Body of pancreas (tissue), 4 donors: ENCODE results near the gene BCL2L2. TPM values are rescaled to one million over a fixed set of nuclear protein-coding genes. Genes with fewer than 3 reads are reported as not detected.

Source experiments
- ATAC-seq: fragments of 150-250 bp; one replicate; pipeline ENCODE4 v1.9.1; 2016
- DNase-seq, 4 donors: peaks; one replicate each; pipeline ENCODE4 v3.0.0-alpha.2; 2019
- H3K27ac ChIP-seq, 4 donors: fragments of 200-600 bp; sonication (generic); 1 replicate in 3 of 4; 2 replicates in 1 of 4; pipeline versions ENCODE4 v1.5.1 to v1.6.1; 2016 to 2019; ENCODE audit warnings: mild to moderate bottlenecking in 1 of 4, mixed read lengths in 1 of 4, moderate library complexity in 1 of 4
- H3K27me3 ChIP-seq, 2 donors: fragments of 200-600 bp; sonication (generic); one replicate each; pipeline ENCODE4 v1.6.0; 2016; ENCODE audit warnings: mild to moderate bottlenecking in 1 of 2
- H3K36me3 ChIP-seq, 2 donors: fragments of 200-600 bp; sonication (generic); replicated peaks in 1 of 2; 2 replicates each; pipeline ENCODE4 v1.5.1; 2016; ENCODE audit warnings: low read depth in 2 of 2; ENCODE audit not compliant: insufficient read depth in 1 of 2
- H3K4me1 ChIP-seq: fragments of 200-600 bp; sonication (generic); one replicate; pipeline ENCODE4 v1.6.0; 2016
- H3K4me3 ChIP-seq, 2 donors: fragments of 200-600 bp; sonication (generic); 1 replicate in 1 of 2; 2 replicates in 1 of 2; pipeline ENCODE4 v1.5.1; 2016 to 2019
- H3K9me3 ChIP-seq, 3 donors: fragments of 200-600 bp; sonication (generic); 1 replicate in 2 of 3; 2 replicates in 1 of 3; pipeline ENCODE4 v1.5.1; 2016
- POLR2A ChIP-seq, 3 donors: fragments of 450-650 bp; IDR thresholded peaks; one replicate each; pipeline ENCODE4 v1.6.1; 2016; ENCODE audit warnings: antibody characterized with exemption in 3 of 3, mild to moderate bottlenecking in 2 of 3
- WGBS, 2 donors: methylation state at CpG; one replicate each; pipeline ENCODE4 v1.1.5; 2017; 5-methylcytosine and 5-hydroxymethylcytosine counted together
- intact Hi-C: fragments of 100-400 bp; cut with DNase I; formaldehyde crosslinking; loops from one replicate; pipeline ENCODE4 v1.15.1; 2023
- total RNA-seq, 2 donors: library from RNA; depleted of rRNA; stranded (reverse); fragments of >200 nt; gene quantifications; one replicate each; pipeline ENCODE4 v1.1.0, GENCODE V29; 2016
- TF ChIP-seq, protein P1 (sequence below), 7 experiments: fragments of 450-650 bp in 4 of 7; fragments of 200-600 bp in 3 of 7; sonication (generic) in 3 of 7; IDR thresholded peaks; one replicate each; pipeline ENCODE4 v1.5.1; 2016 to 2019; ENCODE audit warnings: antibody characterized with exemption in 7 of 7

BCL2L2 gene
- total RNA-seq, 2 donors from 2014 or later: 25.4 to 73.2 TPM

DNA sequence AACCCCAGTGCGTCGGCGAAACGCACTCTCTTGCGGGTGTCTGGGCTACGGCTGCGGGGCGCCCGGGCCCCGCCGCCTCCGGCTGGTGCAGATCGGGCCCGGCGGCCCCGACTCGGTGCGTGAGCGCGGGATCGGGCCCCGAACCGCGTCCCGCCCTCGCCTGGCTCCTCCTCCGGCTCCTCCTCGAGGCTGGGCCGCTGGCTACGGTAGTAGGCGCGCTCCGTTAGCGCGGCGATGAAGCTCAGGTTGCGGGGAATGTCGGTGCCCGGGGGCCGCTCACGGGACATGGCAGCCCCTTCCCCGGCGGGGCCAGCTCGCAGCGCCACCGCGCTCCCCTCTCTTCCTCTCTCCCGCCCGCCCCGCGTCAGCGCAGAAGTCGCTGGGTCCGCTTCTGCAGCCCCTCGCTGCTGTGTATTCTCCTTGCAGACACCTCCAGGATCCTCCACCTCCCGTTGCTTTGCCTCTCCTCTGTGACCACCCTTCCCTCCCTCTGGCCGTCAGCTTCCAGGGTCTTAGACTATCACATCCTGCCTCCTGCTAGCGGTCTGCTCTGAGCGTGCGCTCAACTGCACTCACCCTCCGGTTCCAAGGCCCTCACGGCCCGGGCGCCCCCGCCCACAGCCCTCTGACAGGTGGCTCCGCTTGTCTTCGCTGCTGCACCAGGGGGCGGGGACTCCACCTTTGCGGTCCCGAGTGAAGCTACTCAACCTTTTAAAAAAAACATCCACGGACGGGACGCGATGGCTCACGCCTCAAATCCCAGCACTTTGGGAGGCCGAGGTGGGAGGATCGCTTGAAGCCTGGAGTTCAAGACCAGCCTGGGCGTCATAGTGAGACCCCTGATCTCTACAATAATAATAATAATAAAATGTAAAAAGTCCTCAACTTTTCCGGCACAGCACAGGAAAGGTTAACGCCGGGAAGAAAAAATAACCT, 4.1 kb upstream of the BCL2L2 start, which contains the start of gene PPP1R3E:
TSS of gene PPP1R3E (minus strand) at position 570 of the 936 bp plus-strand sequence. CDS start at position 287, 283 bp downstream.
- H3K4me3 ChIP-seq: peak within 1 kb of the TSS; percentile 3 to 47
- peaks cover 39% of the 10 kb centered on the region for H3K4me1 ChIP-seq
- peak; percentile 70 to 77 (median 76) for DNase-seq
- no peaks in the 10 kb centered on the region for H3K36me3 ChIP-seq
- peak within 1 kb of the TSS; percentile 94 to 99 (median 98) for H3K27ac ChIP-seq
- TF ChIP-seq, protein P1, sequence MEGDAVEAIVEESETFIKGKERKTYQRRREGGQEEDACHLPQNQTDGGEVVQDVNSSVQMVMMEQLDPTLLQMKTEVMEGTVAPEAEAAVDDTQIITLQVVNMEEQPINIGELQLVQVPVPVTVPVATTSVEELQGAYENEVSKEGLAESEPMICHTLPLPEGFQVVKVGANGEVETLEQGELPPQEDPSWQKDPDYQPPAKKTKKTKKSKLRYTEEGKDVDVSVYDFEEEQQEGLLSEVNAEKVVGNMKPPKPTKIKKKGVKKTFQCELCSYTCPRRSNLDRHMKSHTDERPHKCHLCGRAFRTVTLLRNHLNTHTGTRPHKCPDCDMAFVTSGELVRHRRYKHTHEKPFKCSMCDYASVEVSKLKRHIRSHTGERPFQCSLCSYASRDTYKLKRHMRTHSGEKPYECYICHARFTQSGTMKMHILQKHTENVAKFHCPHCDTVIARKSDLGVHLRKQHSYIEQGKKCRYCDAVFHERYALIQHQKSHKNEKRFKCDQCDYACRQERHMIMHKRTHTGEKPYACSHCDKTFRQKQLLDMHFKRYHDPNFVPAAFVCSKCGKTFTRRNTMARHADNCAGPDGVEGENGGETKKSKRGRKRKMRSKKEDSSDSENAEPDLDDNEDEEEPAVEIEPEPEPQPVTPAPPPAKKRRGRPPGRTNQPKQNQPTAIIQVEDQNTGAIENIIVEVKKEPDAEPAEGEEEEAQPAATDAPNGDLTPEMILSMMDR (IDR thresholded peaks at IDR 0.05): no peak
- TF ChIP-seq POLR2A (IDR thresholded peaks at IDR 0.05): peak; percentile 4 to 65 (median 6)
- no peaks in the 10 kb centered on the region for H3K27me3 ChIP-seq
- intact Hi-C loops: no loop called here
- no peaks in the 10 kb centered on the region for H3K9me3 ChIP-seq
- 1 to 3% methylated on average over 31 to 81 of the region's 81 CpGs for WGBS, 2 donors
- peak; percentile 35 for ATAC-seq

DNA sequence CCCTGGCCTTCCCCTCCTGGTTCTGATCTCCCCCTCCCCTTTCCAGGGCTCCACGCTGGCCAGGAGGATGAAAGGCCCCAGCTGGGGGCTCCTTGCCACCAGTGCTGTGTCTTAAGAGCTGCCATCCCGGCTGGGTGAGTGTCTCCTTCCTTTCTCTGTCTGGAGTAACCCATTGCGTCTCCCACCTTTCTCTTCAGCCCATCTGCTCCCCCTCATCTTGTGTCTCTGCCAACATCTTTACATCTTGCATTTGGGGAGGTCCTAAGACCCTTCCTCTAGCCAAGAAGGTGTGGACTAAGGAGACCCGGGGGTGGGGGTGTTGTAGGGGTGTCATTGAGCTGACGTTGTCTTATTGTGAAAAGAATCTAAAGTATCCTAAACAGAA, 505 bp downstream of the BCL2L2 start:
- H3K4me3 ChIP-seq: peak overlapping the region; percentile 64 to 85
- DNase-seq: no peak
- intact Hi-C loops: no loop called here
- no peak for ATAC-seq
- TF ChIP-seq, protein P1 (IDR thresholded peaks at IDR 0.05): no peak
- TF ChIP-seq POLR2A (IDR thresholded peaks at IDR 0.05): no peak
- no peaks in the 10 kb centered on the region for H3K36me3 ChIP-seq
- H3K27me3 ChIP-seq: no peaks in the 10 kb centered on the region
- H3K4me1 ChIP-seq: peaks cover 49% of the 10 kb centered on the region
- H3K9me3 ChIP-seq: no peaks in the 10 kb centered on the region
- WGBS, 2 donors: 4 to 5% methylated on average over 5 of the region's 5 CpGs
- H3K27ac ChIP-seq: peak overlapping the region; percentile 77 to 93 (median 89)

DNA sequence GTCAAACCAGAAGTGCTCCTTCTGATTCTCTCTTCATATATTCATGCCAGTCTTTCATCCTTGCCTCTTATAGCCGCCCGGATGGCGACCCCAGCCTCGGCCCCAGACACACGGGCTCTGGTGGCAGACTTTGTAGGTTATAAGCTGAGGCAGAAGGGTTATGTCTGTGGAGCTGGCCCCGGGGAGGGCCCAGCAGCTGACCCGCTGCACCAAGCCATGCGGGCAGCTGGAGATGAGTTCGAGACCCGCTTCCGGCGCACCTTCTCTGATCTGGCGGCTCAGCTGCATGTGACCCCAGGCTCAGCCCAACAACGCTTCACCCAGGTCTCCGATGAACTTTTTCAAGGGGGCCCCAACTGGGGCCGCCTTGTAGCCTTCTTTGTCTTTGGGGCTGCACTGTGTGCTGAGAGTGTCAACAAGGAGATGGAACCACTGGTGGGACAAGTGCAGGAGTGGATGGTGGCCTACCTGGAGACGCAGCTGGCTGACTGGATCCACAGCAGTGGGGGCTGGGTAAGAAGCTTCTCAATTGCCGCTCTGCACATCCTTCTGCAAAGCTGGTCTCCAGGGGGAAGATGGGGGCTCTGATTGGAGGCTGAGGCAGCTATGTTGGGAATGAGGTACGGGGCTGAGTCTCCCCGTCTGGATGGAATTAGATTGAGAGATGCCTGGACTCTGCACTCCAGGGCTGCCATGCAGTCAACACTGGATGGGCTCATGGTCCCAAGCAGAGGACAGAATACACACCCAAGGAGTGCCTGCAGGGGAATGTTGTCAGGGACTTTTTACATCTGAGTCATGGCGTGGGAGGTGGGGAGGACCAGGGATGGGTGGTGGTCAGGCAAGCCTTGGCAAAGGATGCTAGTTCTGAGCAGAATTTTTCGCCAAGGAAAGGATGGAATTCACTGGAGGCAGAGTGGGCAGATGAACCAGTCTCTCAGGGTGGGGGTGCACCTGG, 1.3 kb downstream of the BCL2L2 start:
- peaks cover 45% of the 10 kb centered on the region for H3K4me1 ChIP-seq
- no peaks in the 10 kb centered on the region for H3K27me3 ChIP-seq
- DNase-seq (no peak), ATAC-seq (no peak)
- intact Hi-C loops: no loop called here
- 73 to 76% methylated on average over 20 to 22 of the region's 22 CpGs for WGBS, 2 donors
- peak overlapping the region; percentile 64 to 85 for H3K4me3 ChIP-seq
- no peaks in the 10 kb centered on the region for H3K9me3 ChIP-seq
- H3K36me3 ChIP-seq: no peaks in the 10 kb centered on the region
- TF ChIP-seq POLR2A (IDR thresholded peaks at IDR 0.05): no peak
- TF ChIP-seq, protein P1 (IDR thresholded peaks at IDR 0.05): no peak
- H3K27ac ChIP-seq: peak overlapping the region; percentile 77 to 93 (median 89)

DNA sequence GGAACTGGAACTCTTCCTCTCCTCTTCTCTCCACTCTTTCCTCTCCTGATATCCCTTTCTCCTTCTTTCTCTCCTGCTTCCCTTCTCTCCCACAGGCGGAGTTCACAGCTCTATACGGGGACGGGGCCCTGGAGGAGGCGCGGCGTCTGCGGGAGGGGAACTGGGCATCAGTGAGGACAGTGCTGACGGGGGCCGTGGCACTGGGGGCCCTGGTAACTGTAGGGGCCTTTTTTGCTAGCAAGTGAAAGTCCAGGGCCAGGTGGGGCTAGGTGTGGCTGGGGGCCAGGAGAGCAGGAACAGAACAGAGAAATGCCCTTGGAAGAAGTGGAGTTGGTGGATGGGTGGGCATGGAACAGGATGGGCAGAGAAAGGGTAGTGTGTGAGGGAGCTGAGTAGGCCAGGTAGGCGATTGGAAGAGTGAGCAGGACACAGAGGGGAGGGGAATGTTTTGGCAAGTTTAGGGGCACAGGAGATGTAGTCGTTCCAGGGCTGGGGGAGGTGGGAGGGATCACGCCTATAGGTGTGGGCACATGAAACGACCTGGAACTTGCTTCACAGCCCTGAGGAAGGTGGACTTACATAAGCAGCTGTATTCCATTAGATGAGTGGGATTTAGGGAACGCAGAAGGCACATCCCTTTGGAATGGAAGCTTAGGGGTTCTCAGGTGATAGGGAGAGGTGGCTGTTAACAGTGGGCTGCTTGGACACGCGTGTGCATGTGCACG, 2.2 kb downstream of the BCL2L2 start:
- no peaks in the 10 kb centered on the region for H3K27me3 ChIP-seq
- no peak overlapping the region for H3K4me3 ChIP-seq
- no peaks in the 10 kb centered on the region for H3K36me3 ChIP-seq
- WGBS, 2 donors: 74 to 77% methylated on average over 17 of the region's 17 CpGs
- intact Hi-C loops: no loop called here
- H3K9me3 ChIP-seq: no peaks in the 10 kb centered on the region
- DNase-seq (no peak), ATAC-seq (no peak)
- no peak overlapping the region for H3K27ac ChIP-seq
- peaks cover 42% of the 10 kb centered on the region for H3K4me1 ChIP-seq
- no peak for TF ChIP-seq POLR2A (IDR thresholded peaks at IDR 0.05)
- TF ChIP-seq, protein P1 (IDR thresholded peaks at IDR 0.05): no peak
